Heart left ventricle (tissue), 16 donors: ENCODE data around the gene STEAP4. TPM values are rescaled to one million over a fixed set of nuclear protein-coding genes. Genes with fewer than 3 reads are reported as not detected.

ENCODE experiments used
- ATAC-seq, 4 donors: fragments of 200-7000 bp; cut with Tn5 transposase; one replicate each; pipeline ENCODE4 v1.9.1; 2020 to 2022; ENCODE audit warnings: moderate library complexity in 4 of 4, mild to moderate bottlenecking in 3 of 4, moderate number of reproducible peaks in 1 of 4
- DNase-seq, 5 donors: peaks; one replicate each; pipeline ENCODE4 v3.0.0-alpha.2; 2020
- H3K27ac ChIP-seq, 12 donors: fragments of 200-600 bp; sonication (generic) in 4 of 12; one replicate each; pipeline versions ENCODE4 v1.5.0 to v1.8.0; 2016 to 2022; ENCODE audit warnings: mild to moderate bottlenecking in 2 of 12
- H3K27me3 ChIP-seq, 9 donors: fragments of 200-600 bp; sonication (generic) in 2 of 9; one replicate each; pipeline versions ENCODE4 v1.5.1 to v1.8.0; 2016 to 2022; ENCODE audit warnings: mild to moderate bottlenecking in 3 of 9
- H3K36me3 ChIP-seq, 9 donors: fragments of 200-600 bp; sonication (generic) in 2 of 9; one replicate each; pipeline versions ENCODE4 v1.5.0 to v1.8.0; 2018 to 2022; ENCODE audit warnings: mild to moderate bottlenecking in 2 of 9
- H3K4me1 ChIP-seq, 12 donors: fragments of 200-600 bp; sonication (generic) in 4 of 12; one replicate each; pipeline versions ENCODE4 v1.5.0 to v1.8.0; 2016 to 2022; ENCODE audit warnings: mild to moderate bottlenecking in 3 of 12
- H3K4me3 ChIP-seq, 12 donors: fragments of 200-600 bp; sonication (generic) in 4 of 12; one replicate each; pipeline versions ENCODE4 v1.5.0 to v1.8.0; 2017 to 2022; ENCODE audit warnings: mild to moderate bottlenecking in 9 of 12, moderate library complexity in 4 of 12
- H3K9me3 ChIP-seq, 12 donors: fragments of 200-600 bp; sonication (generic) in 4 of 12; one replicate each; pipeline versions ENCODE4 v1.5.0 to v1.8.0; 2016 to 2022; ENCODE audit warnings: mild to moderate bottlenecking in 1 of 12
- POLR2A ChIP-seq, 2 donors: fragments of 450-650 bp; IDR thresholded peaks; one replicate each; pipeline ENCODE4 v1.6.1; 2017; ENCODE audit warnings: antibody characterized with exemption in 2 of 2, mild to moderate bottlenecking in 2 of 2, moderate library complexity in 2 of 2
- WGBS, 4 donors: extraction: QIAGEN DNeasy Blood & Tissue Kit in 2 of 4; methylation state at CpG; one replicate each; pipeline versions ENCODE4 v1.1.5 to v1.1.7; 2013 to 2018; 5-methylcytosine and 5-hydroxymethylcytosine counted together
- intact Hi-C, 10 donors: fragments of 100-400 bp; cut with DNase I; formaldehyde crosslinking; loops; one replicate each; pipeline versions ENCODE4 v1.11.1 to v1.14.2; 2022
- polyA plus RNA-seq, 2 donors: library from polyadenylated mRNA; stranded (reverse); fragments of 200-250 nt; gene quantifications; one replicate each; pipeline ENCODE4 v1.2.3, GENCODE V29; 2013
- total RNA-seq, 9 donors: library from RNA; depleted of rRNA in 2 of 9; stranded (reverse); fragments of >200 nt in 2 of 9; fragmentation: NEBNext Ultra II Directional in 3 of 9; extraction: Animal tissue kit (Norgen Biotek cat#: 25700) in 3 of 9; gene quantifications; one replicate each; pipeline versions ENCODE4 v1.1.0 to v1.2.4, GENCODE V29; 2016 to 2023
- TF ChIP-seq, protein P1 (sequence below), 12 donors: fragments of 200-600 bp; sonication (generic) in 4 of 12; IDR thresholded peaks; one replicate each; pipeline versions ENCODE4 v1.5.0 to v1.8.0; 2018 to 2022; ENCODE audit warnings: antibody characterized with exemption in 12 of 12, mild to moderate bottlenecking in 5 of 12
- donor health status: ischemic (EF 13 %, LVEDD 7.1; RV severe dilation, severe dysfunction).
- donor health status: healthy with polysubstance abuse.
- donor health status: DM: no; HTN: yes; CAD: no.
- donor health status: DM: no; HTN: no; CAD: no.
- donor health status: ischemic (EF 25% LVEDD 6.9; RV normal size, moderate dysfunction).
- donor health status: ischemic (EF 25% LVEDD 5.7; RV mildly dilated, moderate dysfunction).
- donor health status: healthy.
- donor health status: DM: yes; HTN: yes; CAD: no.
- donor health status: ischemic (EF 35%, LVEDD 5.7; RV mildly dilated, moderate dysfunction).
- donor health status: nonischemic (EF 11% LVEDD 7.7; RV severe dilation, severe dysfunction).
- donor health status: DM: yes; HTN: yes; CAD: no.
- donor health status: PGD.
- donor health status: ischemic (EF 29% LVEDD 5.4; RV normal size, mild dysfunction).
- donor health status: nonischemic (EF 23%, LVEDD 6.1; RV moderate dilation, normal function).

Gene STEAP4
- total and polyA plus RNA-seq, 11 donors = 6.8 to 47.1 (median 19.0) TPM

DNA sequence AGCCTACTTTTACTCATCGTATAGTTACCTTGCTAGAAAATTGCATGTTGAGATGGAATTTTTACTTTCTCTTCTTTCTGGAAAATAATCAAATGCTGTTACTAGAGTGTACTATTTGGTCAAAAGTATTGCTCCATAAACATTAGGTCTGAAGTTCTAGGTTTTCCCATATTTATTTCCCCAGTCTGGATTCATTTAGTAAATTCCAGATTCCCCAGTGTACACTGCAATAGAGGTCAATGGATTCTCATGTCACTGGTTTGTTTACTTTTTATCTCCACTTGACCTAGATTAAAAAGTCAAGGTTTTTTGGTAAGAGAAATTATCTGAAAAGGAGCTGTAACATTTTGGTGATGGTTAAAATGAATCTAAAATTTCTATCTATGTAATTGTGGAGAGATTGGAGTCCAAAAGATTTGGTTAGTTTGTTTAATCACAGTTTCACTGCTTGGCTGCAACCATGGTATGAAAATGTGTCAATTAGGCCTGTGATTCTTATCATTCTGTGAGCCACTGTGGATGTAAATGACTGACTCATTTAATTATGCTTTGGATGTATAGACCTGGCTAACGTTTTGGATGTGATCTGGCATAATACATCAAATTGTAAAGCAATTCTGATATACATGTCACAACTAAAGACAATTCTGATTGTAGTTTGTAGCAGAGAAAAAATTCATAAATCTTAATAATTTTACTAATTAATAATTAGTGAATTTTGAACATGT is 32.7 kb upstream of the STEAP4 start:
- no peaks in the 10 kb centered on the region for H3K27me3 ChIP-seq
- ATAC-seq (peak in 1 of 4 donors; percentile 59), DNase-seq (no peak)
- peak overlapping the region in 6 of 12 donors; percentile 2 to 46 (median 26) for H3K27ac ChIP-seq
- no peaks in the 10 kb centered on the region for H3K9me3 ChIP-seq
- H3K4me1 ChIP-seq = peaks cover 0 to 11% (median 0%) of the 10 kb centered on the region in 12 donors
- no peak overlapping the region for H3K4me3 ChIP-seq
- no peaks in the 10 kb centered on the region for H3K36me3 ChIP-seq
- TF ChIP-seq, protein P1, sequence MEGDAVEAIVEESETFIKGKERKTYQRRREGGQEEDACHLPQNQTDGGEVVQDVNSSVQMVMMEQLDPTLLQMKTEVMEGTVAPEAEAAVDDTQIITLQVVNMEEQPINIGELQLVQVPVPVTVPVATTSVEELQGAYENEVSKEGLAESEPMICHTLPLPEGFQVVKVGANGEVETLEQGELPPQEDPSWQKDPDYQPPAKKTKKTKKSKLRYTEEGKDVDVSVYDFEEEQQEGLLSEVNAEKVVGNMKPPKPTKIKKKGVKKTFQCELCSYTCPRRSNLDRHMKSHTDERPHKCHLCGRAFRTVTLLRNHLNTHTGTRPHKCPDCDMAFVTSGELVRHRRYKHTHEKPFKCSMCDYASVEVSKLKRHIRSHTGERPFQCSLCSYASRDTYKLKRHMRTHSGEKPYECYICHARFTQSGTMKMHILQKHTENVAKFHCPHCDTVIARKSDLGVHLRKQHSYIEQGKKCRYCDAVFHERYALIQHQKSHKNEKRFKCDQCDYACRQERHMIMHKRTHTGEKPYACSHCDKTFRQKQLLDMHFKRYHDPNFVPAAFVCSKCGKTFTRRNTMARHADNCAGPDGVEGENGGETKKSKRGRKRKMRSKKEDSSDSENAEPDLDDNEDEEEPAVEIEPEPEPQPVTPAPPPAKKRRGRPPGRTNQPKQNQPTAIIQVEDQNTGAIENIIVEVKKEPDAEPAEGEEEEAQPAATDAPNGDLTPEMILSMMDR (IDR thresholded peaks at IDR 0.05) = no peak
- TF ChIP-seq POLR2A (IDR thresholded peaks at IDR 0.05) = no peak
- WGBS, 4 donors = 56 to 62% (median 61%) methylated on average over 2 of the region's 2 CpGs
- intact Hi-C loops = no loop called here

DNA sequence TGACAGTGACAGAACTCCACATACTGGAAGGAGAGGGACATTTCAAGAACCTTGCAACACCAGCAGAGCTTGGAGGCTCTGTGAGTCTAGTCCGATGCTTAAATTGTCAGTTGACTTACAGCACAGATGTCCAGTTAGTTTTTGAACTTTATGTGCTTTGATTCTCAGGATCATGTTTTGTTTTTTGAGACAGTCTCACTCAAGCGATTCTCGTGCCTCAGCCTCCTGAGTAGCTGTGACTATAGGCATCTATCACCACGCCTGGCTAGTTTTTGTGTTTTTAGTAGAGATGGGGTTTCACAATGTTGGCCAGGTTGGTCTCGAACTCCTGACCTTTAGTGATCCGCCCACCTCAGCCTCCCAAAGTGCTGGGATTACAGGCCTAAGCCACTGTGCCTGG is 31.8 kb upstream of the STEAP4 start:
- WGBS, 4 donors = 87 to 92% (median 89%) methylated on average over 6 of the region's 6 CpGs
- TF ChIP-seq POLR2A (IDR thresholded peaks at IDR 0.05) = no peak
- TF ChIP-seq, protein P1 (IDR thresholded peaks at IDR 0.05) = no peak
- H3K4me3 ChIP-seq = no peak overlapping the region
- intact Hi-C loops = no loop called here
- peaks cover 0 to 11% (median 0%) of the 10 kb centered on the region in 12 donors for H3K4me1 ChIP-seq
- peak overlapping the region in 8 of 12 donors; percentile 2 to 46 (median 22) for H3K27ac ChIP-seq
- H3K27me3 ChIP-seq = no peaks in the 10 kb centered on the region
- no peak for DNase-seq
- no peaks in the 10 kb centered on the region for H3K36me3 ChIP-seq
- no peaks in the 10 kb centered on the region for H3K9me3 ChIP-seq
- no peak for ATAC-seq

DNA sequence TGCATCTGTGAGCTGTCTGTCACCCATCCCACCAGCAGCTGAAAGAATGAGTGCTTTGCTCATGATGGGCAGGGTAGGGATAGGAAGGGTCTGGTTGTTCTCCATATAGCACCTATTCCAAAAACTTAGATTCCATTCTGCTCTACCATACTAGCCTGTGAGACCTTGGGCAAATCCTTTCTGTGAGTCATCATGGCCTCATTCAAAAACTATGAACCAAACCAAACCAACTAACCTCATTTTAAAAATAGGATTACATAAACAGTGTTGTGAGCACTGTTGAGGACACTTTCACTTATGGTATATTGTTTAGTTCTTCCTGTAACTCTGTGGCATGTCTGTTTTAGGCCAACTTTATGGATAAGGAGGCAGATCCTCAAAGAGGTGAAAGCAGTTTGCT is 30.9 kb upstream of the STEAP4 start:
- intact Hi-C loops = no loop called here
- ATAC-seq = peak in 1 of 4 donors; percentile 33
- Histone ChIP-seq H3K4me1 (peaks cover 0 to 11% (median 0%) of the 10 kb centered on the region in 12 donors), H3K27me3 (no peaks in the 10 kb centered on the region), H3K4me3 (no peak overlapping the region), H3K9me3 (no peaks in the 10 kb centered on the region), H3K36me3 (no peaks in the 10 kb centered on the region), H3K27ac (no peak overlapping the region)
- TF ChIP-seq, protein P1 (IDR thresholded peaks at IDR 0.05) = no peak
- no peak for TF ChIP-seq POLR2A (IDR thresholded peaks at IDR 0.05)
- no peak for DNase-seq

DNA sequence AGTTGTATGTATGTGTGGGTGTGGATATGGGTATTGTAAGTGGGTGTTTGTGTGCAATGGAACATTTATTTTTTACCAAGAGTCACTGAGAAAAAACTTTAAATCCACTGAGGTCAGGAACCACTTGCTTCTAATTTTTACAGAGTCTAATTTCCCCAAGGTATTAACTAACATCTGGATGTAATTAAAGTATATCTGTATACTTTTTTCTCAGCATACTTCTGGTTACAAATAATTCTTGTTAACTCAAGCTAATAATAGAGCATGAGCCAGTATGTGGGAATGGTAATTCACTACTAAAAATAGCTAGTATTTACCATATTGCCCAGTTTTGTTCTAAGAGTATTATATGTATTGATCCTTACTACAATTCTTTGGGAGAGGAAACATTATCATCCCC is 24.6 kb upstream of the STEAP4 start:
- no peaks in the 10 kb centered on the region for H3K9me3 ChIP-seq
- no peak for DNase-seq
- peaks cover 0 to 16% (median 0%) of the 10 kb centered on the region in 12 donors for H3K4me1 ChIP-seq
- H3K27ac ChIP-seq = peak overlapping the region in 4 of 12 donors; percentile 24 to 68 (median 54)
- no peak overlapping the region for H3K4me3 ChIP-seq
- intact Hi-C loops = no loop called here
- ATAC-seq = peak in 1 of 4 donors; percentile 31
- TF ChIP-seq, protein P1 (IDR thresholded peaks at IDR 0.05) = no peak
- no peak for TF ChIP-seq POLR2A (IDR thresholded peaks at IDR 0.05)
- no peaks in the 10 kb centered on the region for H3K27me3 ChIP-seq
- H3K36me3 ChIP-seq = no peaks in the 10 kb centered on the region
